IPS DF 6.9 (cell line): ENCODE results near the gene RNF222.

Experiments
- DNase-seq: peaks from one replicate; pipeline ENCODE4 v3.0.0-alpha.2; 2013; ENCODE audit warnings: low read depth, low spot score
- H3K27ac ChIP-seq: one replicate; pipeline ENCODE4 v1.5.1; 2013; ENCODE audit warnings: low read length, control low read depth
- H3K27me3 ChIP-seq: 2 replicates; pipeline ENCODE4 v1.6.1; 2013; ENCODE audit warnings: mild to moderate bottlenecking, low read length; ENCODE audit not compliant: control insufficient read depth, insufficient read depth
- H3K36me3 ChIP-seq: 2 replicates; pipeline ENCODE4 v1.6.1; 2013; ENCODE audit warnings: low read length; ENCODE audit not compliant: control insufficient read depth, insufficient read depth
- H3K4me1 ChIP-seq: 2 replicates; pipeline ENCODE4 v1.6.1; 2013; ENCODE audit warnings: low read length; ENCODE audit not compliant: control insufficient read depth, insufficient read depth
- H3K4me3 ChIP-seq: 2 replicates; pipeline ENCODE4 v1.5.1; 2013; ENCODE audit warnings: mild to moderate bottlenecking, low read length
- H3K9me3 ChIP-seq: 2 replicates; pipeline ENCODE4 v1.6.1; 2013; ENCODE audit warnings: low read length, inconsistent platforms; ENCODE audit not compliant: control insufficient read depth, insufficient read depth
- WGBS: extraction: QIAGEN DNeasy Blood & Tissue Kit; methylation state at CpG from one replicate; pipeline ENCODE4 v1.1.7; 2013; ENCODE audit warnings: mixed read lengths, missing lambda C conversion rate; ENCODE audit not compliant: insufficient read length, insufficient coverage; 5-methylcytosine and 5-hydroxymethylcytosine counted together

RNF222 gene

GRCh38 chr17:8435245-8436168 lies 37.9 kb upstream of the RNF222 start, which contains the start of gene NDEL1:
NDEL1 (plus strand) TSS chr17:8435884; CDS start chr17:8444272, 8,388 bp downstream.
- peak; percentile 85 for DNase-seq
- WGBS = no CpG with 5 or more reads among the region's 68 CpGs
- H3K4me3 ChIP-seq = peak within 1 kb of the TSS; percentile 77
- H3K4me1 ChIP-seq = no peaks in the 10 kb centered on the region
- H3K27ac ChIP-seq = no peak within 1 kb of the TSS
- no peaks in the 10 kb centered on the region for H3K27me3 ChIP-seq
- H3K9me3 ChIP-seq = no peaks in the 10 kb centered on the region
- H3K36me3 ChIP-seq = no peaks in the 10 kb centered on the region

- H3K36me3 ChIP-seq = no peaks in the 10 kb centered on the region
- H3K27ac ChIP-seq = no peak overlapping the region
- H3K27me3 ChIP-seq = no peaks in the 10 kb centered on the region
- no peaks in the 10 kb centered on the region for H3K9me3 ChIP-seq
- no peak overlapping the region for H3K4me3 ChIP-seq
- no peaks in the 10 kb centered on the region for H3K4me1 ChIP-seq
- no CpG with 5 or more reads among the region's 7 CpGs for WGBS
- no peak for DNase-seq
These were observed 33.3 kb upstream of the RNF222 start for GRCh38 chr17:8430966-8431365.

- no CpG with 5 or more reads among the region's 3 CpGs for WGBS
- no peak for DNase-seq
- Histone ChIP-seq H3K36me3 (no peaks in the 10 kb centered on the region), H3K9me3 (no peaks in the 10 kb centered on the region), H3K27me3 (no peaks in the 10 kb centered on the region), H3K27ac (no peak overlapping the region), H3K4me1 (no peaks in the 10 kb centered on the region), H3K4me3 (no peak overlapping the region)
These were observed 29.2 kb upstream of the RNF222 start for GRCh38 chr17:8426802-8427201.

GRCh38 chr17:8426094-8426720 lies 28.6 kb upstream of the RNF222 start:
- Histone ChIP-seq H3K36me3 (no peaks in the 10 kb centered on the region), H3K27me3 (no peaks in the 10 kb centered on the region), H3K4me3 (no peak overlapping the region), H3K4me1 (no peaks in the 10 kb centered on the region), H3K27ac (no peak overlapping the region), H3K9me3 (no peaks in the 10 kb centered on the region)
- WGBS = no CpG with 5 or more reads among the region's 6 CpGs
- no peak for DNase-seq

- H3K27me3 ChIP-seq = no peaks in the 10 kb centered on the region
- no peak for DNase-seq
- no peaks in the 10 kb centered on the region for H3K36me3 ChIP-seq
- WGBS = no CpG with 5 or more reads among the region's 3 CpGs
- H3K27ac ChIP-seq = no peak overlapping the region
- no peak overlapping the region for H3K4me3 ChIP-seq
- no peaks in the 10 kb centered on the region for H3K4me1 ChIP-seq
- H3K9me3 ChIP-seq = no peaks in the 10 kb centered on the region
These were observed 23.9 kb upstream of the RNF222 start for GRCh38 chr17:8421571-8421970.

- H3K27me3 ChIP-seq = no peaks in the 10 kb centered on the region
- WGBS = no CpG with 5 or more reads among the region's 5 CpGs
- DNase-seq = no peak
- no peaks in the 10 kb centered on the region for H3K9me3 ChIP-seq
- H3K4me3 ChIP-seq = no peak overlapping the region
- H3K36me3 ChIP-seq = no peaks in the 10 kb centered on the region
- H3K27ac ChIP-seq = no peak overlapping the region
- no peaks in the 10 kb centered on the region for H3K4me1 ChIP-seq
These were observed 22.7 kb upstream of the RNF222 start for GRCh38 chr17:8420041-8420934.

- Histone ChIP-seq H3K27ac (no peak overlapping the region), H3K27me3 (no peaks in the 10 kb centered on the region), H3K4me3 (no peak overlapping the region), H3K36me3 (no peaks in the 10 kb centered on the region), H3K9me3 (no peaks in the 10 kb centered on the region), H3K4me1 (no peaks in the 10 kb centered on the region)
- no peak for DNase-seq
- no CpG with 5 or more reads among the region's 1 CpG for WGBS
These were observed 21.7 kb upstream of the RNF222 start for GRCh38 chr17:8419305-8419704.

- no CpG with 5 or more reads among the region's 1 CpG for WGBS
- Histone ChIP-seq H3K27ac (no peak overlapping the region), H3K27me3 (no peaks in the 10 kb centered on the region), H3K4me3 (no peak overlapping the region), H3K36me3 (no peaks in the 10 kb centered on the region), H3K9me3 (no peaks in the 10 kb centered on the region), H3K4me1 (no peaks in the 10 kb centered on the region)
- DNase-seq = no peak
These were observed 20.8 kb upstream of the RNF222 start for GRCh38 chr17:8418471-8418870.

- no peaks in the 10 kb centered on the region for H3K9me3 ChIP-seq
- no peak overlapping the region for H3K4me3 ChIP-seq
- H3K36me3 ChIP-seq = no peaks in the 10 kb centered on the region
- H3K4me1 ChIP-seq = no peaks in the 10 kb centered on the region
- no CpG with 5 or more reads among the region's 4 CpGs for WGBS
- no peaks in the 10 kb centered on the region for H3K27me3 ChIP-seq
- H3K27ac ChIP-seq = no peak overlapping the region
- no peak for DNase-seq
These were observed 20.2 kb upstream of the RNF222 start for GRCh38 chr17:8417806-8418205.

GRCh38 chr17:8413938-8414337 lies 16.3 kb upstream of the RNF222 start:
- Histone ChIP-seq H3K4me3 (no peak overlapping the region), H3K36me3 (no peaks in the 10 kb centered on the region), H3K4me1 (no peaks in the 10 kb centered on the region), H3K27me3 (no peaks in the 10 kb centered on the region), H3K27ac (no peak overlapping the region), H3K9me3 (no peaks in the 10 kb centered on the region)
- no peak for DNase-seq
